CD4-positive, alpha-beta T cell (primary cell): ENCODE results near the gene ADM2. TPM values are rescaled to one million over a fixed set of nuclear protein-coding genes. Genes with fewer than 3 reads are reported as not detected.

Experiments
- ATAC-seq: fragments of 200-7000 bp; cut with Tn5 transposase; one replicate; pipeline ENCODE4 v1.10.0; 2022; ENCODE audit warnings: mild to moderate bottlenecking; ENCODE audit not compliant: poor library complexity
- CTCF ChIA-PET: fragments of 350-600 bp; sonication (Branson Sonifier 250); formaldehyde crosslinking; loops from one replicate; lab custom pipeline; 2021; ENCODE audit warnings: antibody characterized with exemption, inconsistent platforms; lab: Charles Lee
- POLR2A ChIA-PET: fragments of 350-600 bp; sonication (Branson Sonifier 250); formaldehyde crosslinking; loops from one replicate; lab custom pipeline; 2021; ENCODE audit warnings: antibody characterized with exemption, inconsistent platforms; lab: Charles Lee
- DNase-seq, 14 experiments: peaks; one replicate each; pipeline ENCODE4 v3.0.0-alpha.2; 2013 to 2020; ENCODE audit warnings: mixed read lengths in 2 of 14
- H3K27ac ChIP-seq, 2 donors: one replicate each; pipeline versions ENCODE4 v1.5.1 to v1.7.0; 2013; ENCODE audit warnings: low read length in 2 of 2, low read depth in 1 of 2, mild to moderate bottlenecking in 1 of 2
- H3K27me3 ChIP-seq, 2 experiments: 1 replicate in 1 of 2; 2 replicates in 1 of 2; pipeline versions ENCODE4 v1.6.1 to v1.7.0; 2013; ENCODE audit warnings: low read length in 2 of 2, control low read depth in 1 of 2, mild to moderate bottlenecking in 1 of 2, moderate library complexity in 1 of 2; ENCODE audit not compliant: insufficient read depth in 2 of 2, control insufficient read depth in 1 of 2
- H3K36me3 ChIP-seq: one replicate; pipeline ENCODE4 v1.6.1; 2013; ENCODE audit warnings: low read length, control low read depth; ENCODE audit not compliant: insufficient read depth
- H3K4me1 ChIP-seq: one replicate; pipeline ENCODE4 v1.6.1; 2013; ENCODE audit warnings: low read length, control low read depth; ENCODE audit not compliant: insufficient read depth
- H3K4me3 ChIP-seq: one replicate; pipeline ENCODE4 v1.5.1; 2013; ENCODE audit warnings: mild to moderate bottlenecking, low read length, moderate library complexity
- H3K9me3 ChIP-seq, 2 experiments: 1 replicate in 1 of 2; 2 replicates in 1 of 2; pipeline versions ENCODE4 v1.6.1 to v1.7.0; 2013; ENCODE audit warnings: low read length in 2 of 2, mild to moderate bottlenecking in 2 of 2, control low read depth in 1 of 2, moderate library complexity in 1 of 2; ENCODE audit not compliant: control insufficient read depth in 1 of 2, insufficient read depth in 1 of 2
- H3K27ac Mint-ChIP-seq: one replicate; pipeline ENCODE4 v1.8.0; 2020; ENCODE audit warnings: mixed read lengths
- H3K27me3 Mint-ChIP-seq: one replicate; pipeline ENCODE4 v1.8.0; 2021; ENCODE audit warnings: mixed read lengths
- H3K36me3 Mint-ChIP-seq: one replicate; pipeline ENCODE4 v1.8.0; 2021; ENCODE audit warnings: low read depth, mixed read lengths
- H3K4me1 Mint-ChIP-seq: one replicate; pipeline ENCODE4 v1.8.0; 2021; ENCODE audit warnings: low read depth, mixed read lengths
- H3K4me3 Mint-ChIP-seq: one replicate; pipeline ENCODE4 v1.8.0; 2020; ENCODE audit warnings: mild to moderate bottlenecking, mixed read lengths
- H3K9me3 Mint-ChIP-seq: one replicate; pipeline ENCODE4 v1.8.0; 2020; ENCODE audit warnings: mixed read lengths
- intact Hi-C, 2 experiments: fragments of 100-400 bp; cut with DNase I in 1 of 2; cut with micrococcal nuclease in 1 of 2; formaldehyde crosslinking; loops; one replicate each; pipeline versions ENCODE4 v1.15.1 to v1.9.0; 2023 to 2025; cut with DNase I, micrococcal nuclease
- total RNA-seq, 174 experiments: library from RNA in 2 of 174; stranded (reverse) in 2 of 174; gene quantifications; one replicate each; pipeline ENCODE4 v1.2.3 and lab custom pipeline; 2021 to 2026
- TF ChIP-seq, protein P1 (sequence below): fragments of 200-600 bp; IDR thresholded peaks from one replicate; pipeline ENCODE4 v1.8.0; 2022; ENCODE audit warnings: antibody characterized with exemption, mild to moderate bottlenecking

The ADM2 gene
- total RNA-seq, 2 experiments from 2014 or later, result 1.1 to 1.6 TPM

DNA sequence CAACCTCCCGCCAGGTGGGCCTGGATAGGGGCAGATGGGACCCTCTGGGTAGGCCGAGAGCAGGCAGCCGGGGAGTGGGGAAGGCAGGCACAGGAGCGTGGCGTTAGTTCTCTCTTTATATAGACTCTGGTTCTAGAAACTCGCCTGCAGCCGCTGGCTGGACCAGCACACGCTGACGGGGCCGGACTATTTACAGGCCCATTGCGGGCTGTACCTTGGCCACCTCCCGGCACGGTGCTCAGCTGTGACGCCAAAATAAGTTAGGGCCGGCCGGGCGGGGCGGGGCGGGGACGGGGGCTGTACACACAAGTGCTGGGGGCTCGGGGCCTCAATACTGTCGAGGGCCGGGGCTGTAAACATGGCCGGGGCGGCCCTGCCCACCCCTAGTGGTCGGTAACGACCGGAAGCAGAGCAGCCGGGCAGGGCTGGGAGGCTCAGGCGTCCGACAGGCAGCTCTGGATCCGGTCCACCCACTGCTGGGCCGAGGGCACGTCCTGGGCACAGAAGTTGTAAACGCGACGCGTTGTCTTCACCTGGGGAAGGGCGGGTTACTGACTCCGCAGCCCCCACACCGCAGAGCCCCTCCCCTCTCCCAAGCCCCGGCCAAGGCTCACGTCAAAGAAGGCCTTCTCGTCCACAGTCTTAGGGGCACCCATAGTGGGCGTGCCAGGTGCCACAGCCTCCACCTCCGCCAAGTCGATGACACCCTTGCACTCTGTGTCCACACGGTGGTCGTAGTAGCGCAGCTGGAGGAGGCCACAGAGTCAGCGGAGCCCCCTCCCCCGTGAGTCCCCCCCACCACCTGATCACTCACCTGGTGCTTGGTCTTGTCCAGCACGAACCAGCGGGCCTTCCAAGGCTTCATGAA, 34.4 kb upstream of the ADM2 start:
- Histone ChIP-seq H3K4me1 (peaks cover 25% of the 10 kb centered on the region), H3K9me3 (no peaks in the 10 kb centered on the region), H3K36me3 (peaks cover 64% of the 10 kb centered on the region), H3K4me3 (no peak overlapping the region), H3K27ac (peak overlapping the region in 1 of 2 donors; percentile 13), H3K27me3 (no peaks in the 10 kb centered on the region)
- TF ChIP-seq, protein P1, sequence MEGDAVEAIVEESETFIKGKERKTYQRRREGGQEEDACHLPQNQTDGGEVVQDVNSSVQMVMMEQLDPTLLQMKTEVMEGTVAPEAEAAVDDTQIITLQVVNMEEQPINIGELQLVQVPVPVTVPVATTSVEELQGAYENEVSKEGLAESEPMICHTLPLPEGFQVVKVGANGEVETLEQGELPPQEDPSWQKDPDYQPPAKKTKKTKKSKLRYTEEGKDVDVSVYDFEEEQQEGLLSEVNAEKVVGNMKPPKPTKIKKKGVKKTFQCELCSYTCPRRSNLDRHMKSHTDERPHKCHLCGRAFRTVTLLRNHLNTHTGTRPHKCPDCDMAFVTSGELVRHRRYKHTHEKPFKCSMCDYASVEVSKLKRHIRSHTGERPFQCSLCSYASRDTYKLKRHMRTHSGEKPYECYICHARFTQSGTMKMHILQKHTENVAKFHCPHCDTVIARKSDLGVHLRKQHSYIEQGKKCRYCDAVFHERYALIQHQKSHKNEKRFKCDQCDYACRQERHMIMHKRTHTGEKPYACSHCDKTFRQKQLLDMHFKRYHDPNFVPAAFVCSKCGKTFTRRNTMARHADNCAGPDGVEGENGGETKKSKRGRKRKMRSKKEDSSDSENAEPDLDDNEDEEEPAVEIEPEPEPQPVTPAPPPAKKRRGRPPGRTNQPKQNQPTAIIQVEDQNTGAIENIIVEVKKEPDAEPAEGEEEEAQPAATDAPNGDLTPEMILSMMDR, result no peak
- no peaks in the 10 kb centered on the region for H3K4me1 Mint-ChIP-seq
- H3K36me3 Mint-ChIP-seq, result peaks cover 75% of the 10 kb centered on the region
- intact Hi-C loops, result no loop called here
- DNase-seq (peak in 2 of 14 experiments; percentile 0 to 5), ATAC-seq (no peak)
- H3K9me3 Mint-ChIP-seq, result no peaks in the 10 kb centered on the region
- H3K4me3 Mint-ChIP-seq, result no peak overlapping the region
- ChIA-PET CTCF (no interaction called here), POLR2A (interaction anchor here (0.9 kb wide), 1 partner anchor 22 kb away, joined by 4 read pairs; no protein-coding TSS in a partner anchor)
- no peaks in the 10 kb centered on the region for H3K27me3 Mint-ChIP-seq
- H3K27ac Mint-ChIP-seq, result no peak overlapping the region

DNA sequence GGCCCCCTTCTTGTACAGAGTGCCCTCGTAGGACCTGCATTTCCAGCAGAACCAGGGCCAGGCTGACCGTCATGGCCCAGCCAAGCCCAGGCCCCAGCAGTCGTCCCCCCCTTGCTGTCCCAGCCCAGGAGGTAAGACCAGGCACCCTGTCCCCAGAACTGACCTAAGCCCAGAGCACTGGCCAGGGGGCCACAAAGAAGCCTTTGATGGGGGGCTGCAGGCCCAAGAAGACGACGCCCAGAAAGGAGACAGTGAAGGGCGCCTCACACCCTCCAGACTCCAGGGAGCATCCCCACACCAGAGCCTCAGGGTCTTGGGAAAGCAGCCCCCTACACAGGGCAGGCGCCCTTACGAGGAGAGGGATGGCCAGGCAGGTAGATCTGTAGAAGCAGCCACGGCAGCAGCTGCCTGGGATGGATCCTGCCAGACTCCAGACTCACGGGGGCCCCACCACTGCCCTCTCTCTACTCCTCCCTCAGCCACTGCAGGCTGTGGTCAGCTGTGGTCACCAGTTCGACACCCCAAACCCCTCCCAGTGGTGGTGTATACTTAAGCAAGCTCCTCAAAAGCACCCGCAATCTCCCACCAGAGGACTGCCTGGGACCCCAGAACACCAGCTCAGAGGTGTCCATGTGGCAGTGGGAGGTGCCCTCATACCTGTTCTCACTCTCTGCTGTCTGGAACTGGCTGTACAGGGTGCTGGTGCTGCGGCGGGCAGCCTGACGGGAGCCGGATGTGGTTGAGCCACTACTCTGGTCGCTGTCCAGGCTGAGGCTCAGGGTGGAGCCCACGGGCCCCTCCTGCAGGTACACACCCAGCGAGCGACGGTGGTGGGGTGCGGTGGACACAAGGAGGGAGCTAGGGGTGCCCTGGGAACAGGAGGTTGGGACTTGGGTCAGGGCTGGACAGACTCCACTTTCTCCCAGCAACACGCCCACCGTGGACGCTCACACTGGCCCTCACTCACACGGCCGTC, 33.5 kb upstream of the ADM2 start:
- H3K36me3 Mint-ChIP-seq, result peaks cover 74% of the 10 kb centered on the region
- peak in 2 of 14 experiments; percentile 0 to 6 for DNase-seq
- peaks cover 25% of the 10 kb centered on the region for H3K4me1 ChIP-seq

More for the DNA sequence above, 33.5 kb upstream of the ADM2 start:
- CTCF ChIA-PET, result no interaction called here
- Histone ChIP-seq H3K27ac (no peak overlapping the region), H3K9me3 (no peaks in the 10 kb centered on the region), H3K27me3 (no peaks in the 10 kb centered on the region), H3K36me3 (peaks cover 66% of the 10 kb centered on the region), H3K4me3 (no peak overlapping the region)
- Mint-ChIP-seq H3K27ac (no peak overlapping the region), H3K27me3 (no peaks in the 10 kb centered on the region), H3K9me3 (no peaks in the 10 kb centered on the region), H3K4me3 (no peak overlapping the region), H3K4me1 (no peaks in the 10 kb centered on the region)
- no peak for ATAC-seq
- intact Hi-C loops, result no loop called here
- POLR2A ChIA-PET, result interaction anchor here (0.9 kb wide), 1 partner anchor 21 kb away, joined by 4 read pairs; no protein-coding TSS in a partner anchor
- TF ChIP-seq, protein P1, result no peak
